ENCODE data around the gene GTF2F1.
"Not testable (repeated sequence)": the region's sequence is repeated elsewhere in the genome, so short reads cannot be mapped to it uniquely, and the experiment has no call there.

The GTF2F1 gene

DNA sequence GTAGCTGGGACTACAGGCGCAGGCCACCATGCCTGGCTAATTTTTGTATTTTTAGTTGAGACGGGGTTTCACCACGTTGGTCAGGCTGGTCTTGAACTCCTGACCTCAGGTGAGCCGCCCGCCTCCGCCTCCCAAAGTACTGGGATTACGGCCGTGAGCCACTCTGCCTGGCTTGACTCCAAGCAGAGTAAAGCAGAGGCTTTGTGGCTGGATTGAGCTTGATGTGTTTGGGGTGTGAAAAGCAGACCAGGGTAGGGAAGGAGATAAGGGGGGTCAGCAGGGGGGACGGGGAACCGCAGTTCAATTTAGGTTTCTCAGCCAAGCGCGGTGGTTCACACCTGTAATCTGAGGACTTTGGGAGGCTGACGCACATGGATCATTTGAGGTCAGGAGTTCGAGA, 35.8 kb downstream of the GTF2F1 start:
- DNase-seq (ENCODE audit: low read depth in 2 of 2) = no peak

DNA sequence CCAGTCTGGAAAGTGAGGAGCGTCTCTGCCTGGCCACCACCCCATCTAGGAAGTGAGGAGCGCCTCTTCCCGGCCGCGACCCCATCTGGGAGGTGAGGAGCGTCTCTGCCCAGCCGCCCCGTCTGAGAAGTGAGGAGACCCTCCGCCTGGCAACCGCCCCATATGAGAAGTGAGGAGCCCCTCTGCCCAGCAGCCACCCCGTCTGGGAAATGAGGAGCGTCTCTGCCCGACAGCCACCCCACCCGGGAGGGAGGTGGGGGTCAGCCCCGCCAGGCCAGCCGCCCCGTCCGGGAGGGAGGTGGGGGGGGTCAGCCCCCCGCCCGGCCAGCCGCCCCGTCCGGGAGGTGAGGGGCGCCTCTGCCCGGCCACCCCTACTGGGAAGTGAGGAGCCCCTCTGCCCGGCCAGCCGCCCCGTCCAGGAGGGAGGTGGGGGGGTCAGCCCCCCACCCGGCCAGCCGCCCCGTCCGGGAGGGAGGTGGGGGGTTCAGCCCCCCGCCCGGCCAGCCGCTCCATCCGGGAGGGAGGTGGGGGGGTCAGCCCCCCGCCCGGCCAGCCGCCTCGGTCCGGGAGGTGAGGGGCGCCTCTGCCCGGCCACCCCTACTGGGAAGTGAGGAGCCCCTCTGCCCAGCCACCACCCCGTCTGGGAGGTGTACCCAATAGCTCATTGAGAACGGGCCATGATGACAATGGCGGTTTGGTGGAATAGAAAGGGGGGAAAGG, 37.5 kb downstream of the GTF2F1 start:
- DNase-seq (ENCODE audit: low read depth in 2 of 2) = not testable (repeated sequence)

DNA sequence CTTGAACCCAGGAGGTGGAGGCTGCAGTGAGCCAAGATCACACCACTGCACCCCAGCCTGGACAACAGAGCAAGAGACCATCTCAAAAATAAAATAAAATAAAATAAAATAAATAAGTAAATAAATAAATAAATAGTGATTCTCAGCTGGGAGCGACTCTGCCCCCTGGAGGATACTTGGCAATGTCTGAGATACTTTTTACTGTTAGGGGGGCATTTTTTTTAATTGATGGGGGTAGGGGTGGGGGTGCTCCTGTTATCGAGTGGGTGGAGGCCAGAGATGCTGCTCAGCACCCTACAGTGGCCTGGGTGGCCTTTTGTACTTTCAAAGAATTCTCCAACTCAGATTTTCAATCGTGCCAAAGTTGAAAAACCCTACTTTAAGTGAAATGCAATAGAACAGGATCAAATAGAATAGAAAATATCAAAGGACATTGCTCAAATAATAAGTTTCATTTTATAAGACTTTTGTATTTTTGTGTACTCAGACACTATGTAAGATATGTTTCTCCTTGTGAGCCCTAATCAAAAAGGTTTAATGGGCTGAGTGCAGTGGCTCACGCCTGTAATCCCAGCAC, 38.8 kb downstream of the GTF2F1 start:
- no peak for DNase-seq (ENCODE audit: low read depth in 2 of 2)

DNA sequence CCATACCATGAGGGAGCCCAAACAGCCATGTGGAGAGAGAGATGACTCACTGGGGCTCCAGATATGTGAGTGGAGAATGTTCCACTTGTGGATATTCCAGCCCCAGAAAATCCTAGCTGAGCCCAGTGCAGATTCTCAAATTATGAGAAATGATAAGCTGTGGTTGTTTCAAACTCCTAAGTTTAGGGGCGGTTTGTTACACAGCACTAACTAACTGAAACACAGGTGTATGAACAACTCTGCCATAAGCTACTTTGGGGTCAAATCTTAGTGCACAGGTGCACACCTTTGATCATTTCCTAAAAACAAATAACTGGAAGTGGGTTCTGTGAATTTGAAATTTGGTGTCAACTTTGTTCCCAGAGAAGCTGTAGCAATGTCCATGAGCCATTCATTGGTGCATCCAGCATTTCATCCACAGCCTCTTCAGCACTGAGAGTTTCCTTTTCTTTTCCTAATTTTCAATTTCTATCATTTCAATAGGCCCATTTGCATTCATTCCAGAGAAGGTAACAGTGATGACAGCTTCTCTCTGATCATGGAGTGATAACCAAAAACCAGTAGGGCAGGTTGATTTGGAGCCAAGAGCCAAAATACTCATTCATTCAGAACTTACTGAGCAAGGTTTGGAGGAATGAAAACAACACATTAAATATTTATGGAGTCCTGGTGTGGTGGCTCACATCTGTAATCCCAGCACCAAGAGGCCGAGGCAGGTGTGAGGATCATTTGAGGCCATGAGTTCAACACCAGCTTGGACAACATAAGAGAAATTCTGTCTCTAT, 40.4 kb downstream of the GTF2F1 start:
- DNase-seq (ENCODE audit: low read depth in 2 of 2) = no peak

DNA sequence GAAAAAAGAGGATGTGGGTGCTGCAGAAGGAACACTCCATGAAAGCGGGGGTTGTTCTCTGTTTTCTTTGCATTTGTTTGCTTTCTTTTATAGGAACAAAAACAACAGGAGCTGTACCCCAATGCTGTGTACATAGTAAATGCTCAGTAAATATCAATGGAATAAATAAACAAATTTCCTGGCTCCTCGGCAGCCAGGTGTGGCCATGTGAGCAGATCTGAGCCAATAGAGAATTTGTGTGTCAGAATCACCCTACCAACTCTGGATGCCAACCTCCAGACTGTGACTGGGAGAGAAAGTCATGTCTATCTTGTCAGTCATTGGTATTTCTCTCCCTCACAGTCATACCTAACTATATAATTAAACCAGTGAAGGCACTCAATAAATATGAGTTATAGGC, 42.3 kb downstream of the GTF2F1 start:
- no peak for DNase-seq (ENCODE audit: low read depth in 2 of 2)

DNA sequence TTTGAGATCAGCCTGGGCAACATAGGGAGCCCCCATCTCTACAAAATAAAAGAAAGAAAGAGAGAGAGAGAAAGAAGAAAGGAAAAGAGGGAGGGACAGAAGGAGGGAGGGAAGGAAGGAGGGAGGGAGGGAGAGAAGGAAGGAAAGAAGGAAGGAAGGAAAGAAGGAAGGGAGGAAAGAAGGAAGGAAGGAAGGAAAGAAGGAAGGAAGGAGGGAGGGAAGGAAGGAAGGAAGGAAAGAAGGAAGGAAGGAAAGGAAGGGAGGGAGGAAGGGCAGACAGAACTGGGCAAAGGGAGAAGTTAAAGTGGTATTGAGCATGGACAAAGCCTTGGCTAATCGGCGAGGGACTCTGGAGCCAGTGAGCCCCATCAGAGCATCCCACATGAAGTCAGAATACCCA, 43.7 kb downstream of the GTF2F1 start:
- not testable (repeated sequence) for DNase-seq (ENCODE audit: low read depth in 2 of 2)

DNA sequence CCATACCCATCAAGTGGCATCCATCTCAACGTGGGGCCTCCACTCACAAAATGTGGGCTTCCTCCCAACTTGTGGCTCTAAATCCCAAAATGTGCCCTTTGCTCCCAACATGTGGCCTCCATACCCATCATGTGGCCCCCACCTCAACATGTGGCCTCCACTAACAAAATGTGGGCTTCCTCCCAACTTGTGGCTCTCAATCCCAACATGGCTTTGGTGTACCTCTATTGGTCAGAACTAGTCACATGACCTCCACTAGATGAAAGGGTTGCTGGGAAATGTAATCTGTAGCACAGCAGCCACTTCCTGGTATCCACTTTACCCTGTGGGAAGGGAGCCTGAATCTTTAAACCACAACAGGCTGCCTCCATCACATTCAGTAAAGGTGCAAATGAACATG, 49.5 kb downstream of the GTF2F1 start:
- DNase-seq (ENCODE audit: low read depth in 2 of 2) = no peak

DNA sequence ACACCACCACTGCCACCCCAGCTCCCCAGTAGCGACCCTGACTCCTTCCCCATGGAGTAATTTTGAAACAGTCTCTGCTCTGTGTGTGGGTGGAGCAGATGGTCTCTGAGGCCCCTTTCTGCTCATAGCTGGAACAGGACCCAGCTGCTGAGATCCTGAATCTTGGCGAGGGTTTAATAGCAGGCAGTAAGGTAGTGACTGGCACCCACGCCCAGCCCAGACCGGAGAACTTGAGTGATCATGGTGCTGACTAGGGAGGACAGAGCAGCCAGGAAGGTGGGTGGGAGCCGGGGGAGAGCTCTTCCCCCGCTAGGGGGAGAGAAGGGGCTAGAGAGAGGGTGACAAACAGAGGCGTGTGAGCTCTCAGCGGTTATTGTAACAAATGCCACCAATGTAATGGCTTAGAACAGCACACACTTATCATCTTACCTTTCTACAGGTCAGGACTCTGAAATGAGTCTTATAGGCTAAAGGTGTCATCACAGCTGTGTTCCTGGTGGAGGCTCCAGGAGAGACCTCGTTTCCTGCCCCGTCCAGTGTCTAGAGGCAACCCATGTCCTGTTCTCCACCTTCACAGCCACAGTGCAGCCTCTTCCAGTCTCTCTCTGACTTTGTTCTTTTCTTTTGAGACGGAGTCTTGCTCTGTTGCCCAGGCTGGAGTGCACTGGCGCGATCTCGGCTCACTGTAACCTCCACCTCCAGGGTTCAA, 52.3 kb downstream of the GTF2F1 start:
- no peak for DNase-seq (ENCODE audit: low read depth in 2 of 2)

DNA sequence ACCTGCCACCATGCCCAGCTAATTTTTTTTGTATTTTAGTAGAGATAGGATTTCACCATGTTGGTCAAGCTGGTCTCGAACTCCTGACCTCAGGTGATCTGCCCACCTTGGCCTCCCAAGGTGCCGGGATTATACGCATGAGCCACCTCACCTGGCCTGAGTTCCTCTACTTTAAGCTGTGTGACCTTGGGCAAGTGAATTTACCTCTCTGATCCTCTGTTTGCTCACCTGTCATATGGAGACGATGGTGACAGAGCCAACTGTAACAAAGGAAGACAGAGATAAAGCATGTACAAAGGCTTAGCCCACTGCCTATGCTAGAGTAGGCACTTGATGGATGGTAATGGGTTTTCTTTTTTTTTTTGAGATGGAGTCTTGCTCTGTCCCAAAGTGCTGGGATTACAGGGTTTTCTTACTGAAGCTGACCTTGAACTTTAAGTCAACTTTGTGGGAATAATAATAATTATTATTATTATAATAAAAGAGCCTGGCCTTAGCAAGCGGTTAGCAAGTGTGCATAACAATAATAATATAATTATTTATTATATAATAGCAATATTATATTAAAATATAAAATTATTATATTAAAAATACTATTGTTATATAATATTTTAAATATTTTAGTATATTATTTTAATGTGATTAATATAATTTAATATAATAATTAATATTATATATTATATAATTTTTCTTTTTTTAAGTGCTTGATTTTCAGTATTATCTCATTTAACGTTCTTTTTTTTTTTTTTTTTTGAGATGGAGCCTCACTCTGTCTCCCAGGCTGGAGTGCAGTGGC, 58.3 kb downstream of the GTF2F1 start:
- no peak for DNase-seq (ENCODE audit: low read depth in 2 of 2)

DNA sequence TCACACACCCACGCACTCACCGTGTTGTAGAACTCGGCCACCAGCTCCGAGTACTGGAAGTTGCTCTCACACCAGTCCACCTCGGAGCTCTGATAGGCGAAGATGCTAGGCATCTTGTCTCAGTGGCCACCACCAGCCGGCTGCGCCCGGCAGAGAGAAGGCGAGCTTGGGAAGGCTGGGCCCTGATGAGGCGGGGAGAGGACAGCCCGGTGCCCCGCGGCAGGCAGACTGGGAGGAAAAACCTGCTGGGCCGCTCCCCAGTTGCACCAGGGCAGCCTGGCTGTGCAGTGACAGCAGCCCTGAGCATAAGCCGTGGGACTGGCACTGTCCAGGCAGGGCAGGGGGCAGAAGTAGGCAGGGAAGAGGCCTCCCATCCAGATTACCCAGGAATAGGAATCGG, 59.5 kb downstream of the GTF2F1 start, which contains the start of gene ACER1:
Gene ACER1 (minus strand): TSS at position 174 of the 400 bp plus-strand sequence. CDS start 61 bp downstream, at position 113.
- DNase-seq (ENCODE audit: low read depth in 2 of 2) = no peak

Data from stimulated activated CD8-positive, alpha-beta memory T cell treated with anti-CD3 and anti-CD28 coated beads, Interleukin-2, amount 100 ng/mL, for 48 hours (primary cell).